ENCODE results near the gene SHISA4.
"Not testable (repeated sequence)": the region's sequence is repeated elsewhere in the genome, so short reads cannot be mapped to it uniquely, and the experiment has no call there.

SHISA4 gene

DNA sequence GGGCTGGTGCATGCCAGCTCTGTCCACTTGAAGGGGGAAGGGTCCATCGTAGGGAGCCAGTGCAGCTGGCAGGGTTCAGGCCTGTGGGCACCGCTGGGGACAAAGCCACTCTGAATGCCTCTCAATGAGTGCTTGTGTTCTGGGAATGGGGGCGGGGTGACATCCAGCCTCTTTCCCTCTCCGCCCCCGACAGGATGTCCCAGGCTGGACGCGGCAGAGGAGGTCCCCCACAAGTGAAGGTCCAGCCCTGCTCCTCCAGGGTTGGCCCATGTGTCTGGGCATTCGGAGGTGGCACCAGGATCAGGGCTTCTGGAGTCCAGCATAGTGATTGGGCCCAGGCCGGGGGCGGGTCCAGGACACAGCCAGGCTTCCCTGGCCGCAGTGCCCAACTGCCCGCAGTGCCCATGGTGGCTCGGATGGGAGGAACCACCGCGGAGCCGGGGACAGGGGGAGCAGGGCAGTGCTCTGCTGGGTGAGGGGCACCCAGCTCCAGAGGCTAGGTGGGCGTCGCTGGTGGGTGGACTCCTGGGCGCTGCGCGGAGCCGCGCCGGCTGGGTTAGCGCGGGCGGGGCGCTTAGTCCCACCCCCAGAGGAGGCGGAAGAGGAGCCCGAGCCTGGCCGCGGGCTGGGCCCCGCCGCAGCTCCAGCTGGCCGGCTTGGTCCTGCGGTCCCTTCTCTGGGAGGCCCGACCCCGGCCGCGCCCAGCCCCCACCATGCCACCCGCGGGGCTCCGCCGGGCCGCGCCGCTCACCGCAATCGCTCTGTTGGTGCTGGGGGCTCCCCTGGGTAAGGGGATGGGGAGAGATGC lies at the start of gene SHISA4:
Gene SHISA4 (plus strand): TSS at position 617 of the 808 bp plus-strand sequence. CDS start 97 bp downstream, at position 714.
- no peak for DNase-seq (ENCODE audit: low read depth)

DNA sequence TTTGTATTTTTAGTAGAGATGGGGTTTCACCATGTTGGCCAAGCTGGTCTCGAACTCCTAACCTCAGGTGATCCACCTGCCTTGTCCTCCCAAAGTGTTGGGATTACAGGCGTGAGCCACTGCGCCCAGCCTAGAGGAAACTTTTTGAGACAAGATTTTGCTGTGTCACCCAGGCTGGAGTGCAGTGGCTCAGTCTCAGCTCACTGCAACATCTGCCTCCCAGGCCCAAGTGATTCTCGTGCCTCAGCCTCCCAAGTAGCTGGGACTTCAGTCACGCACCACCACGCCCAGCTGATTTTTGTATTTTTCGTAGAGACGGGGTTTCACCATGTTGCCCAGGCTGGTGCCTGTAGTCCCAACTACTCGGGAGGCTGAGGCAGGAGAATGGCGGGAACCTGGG lies 49.6 kb upstream of the SHISA4 start:
- not testable (repeated sequence) for DNase-seq (ENCODE audit: low read depth)

- no peak for DNase-seq (ENCODE audit: low read depth)
These were observed 48.6 kb upstream of the SHISA4 start for GRCh38 chr1:201840055-201840454.

GRCh38 chr1:201840490-201840889 lies 48.2 kb upstream of the SHISA4 start:
- DNase-seq (ENCODE audit: low read depth), result no peak

- no peak for DNase-seq (ENCODE audit: low read depth)
These were observed 47.3 kb upstream of the SHISA4 start for GRCh38 chr1:201841265-201841912.

- DNase-seq (ENCODE audit: low read depth), result no peak
These were observed 46.1 kb upstream of the SHISA4 start for GRCh38 chr1:201842472-201843027.

- no peak for DNase-seq (ENCODE audit: low read depth)
These were observed 43.2 kb upstream of the SHISA4 start for GRCh38 chr1:201845331-201846083.

DNA sequence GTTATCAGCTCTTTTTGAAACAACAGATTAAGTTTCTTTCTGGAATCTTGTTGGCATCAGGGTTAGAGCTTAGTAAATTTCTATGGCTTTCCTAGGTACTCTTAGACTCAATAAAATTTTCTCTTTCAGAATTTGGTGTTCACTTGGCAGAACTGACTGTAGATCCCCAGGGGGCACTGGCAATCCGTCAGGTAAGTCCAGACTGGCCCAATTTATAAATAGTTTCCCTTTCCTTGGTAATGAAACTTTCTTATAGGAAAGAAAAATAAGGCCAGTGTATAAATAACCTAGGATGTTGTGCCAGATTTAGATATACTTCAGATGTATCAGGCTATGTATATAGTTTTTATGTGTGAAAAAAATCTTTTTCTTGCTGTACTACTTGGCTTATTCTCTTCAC lies 41.5 kb upstream of the SHISA4 start:
- no peak for DNase-seq (ENCODE audit: low read depth)

- no peak for DNase-seq (ENCODE audit: low read depth)
These were observed 40.5 kb upstream of the SHISA4 start for GRCh38 chr1:201848230-201848629.

GRCh38 chr1:201849372-201850052 lies 39.2 kb upstream of the SHISA4 start:
- no peak for DNase-seq (ENCODE audit: low read depth)

- DNase-seq (ENCODE audit: low read depth), result no peak
These were observed 38.7 kb upstream of the SHISA4 start for GRCh38 chr1:201850053-201850397.

DNA sequence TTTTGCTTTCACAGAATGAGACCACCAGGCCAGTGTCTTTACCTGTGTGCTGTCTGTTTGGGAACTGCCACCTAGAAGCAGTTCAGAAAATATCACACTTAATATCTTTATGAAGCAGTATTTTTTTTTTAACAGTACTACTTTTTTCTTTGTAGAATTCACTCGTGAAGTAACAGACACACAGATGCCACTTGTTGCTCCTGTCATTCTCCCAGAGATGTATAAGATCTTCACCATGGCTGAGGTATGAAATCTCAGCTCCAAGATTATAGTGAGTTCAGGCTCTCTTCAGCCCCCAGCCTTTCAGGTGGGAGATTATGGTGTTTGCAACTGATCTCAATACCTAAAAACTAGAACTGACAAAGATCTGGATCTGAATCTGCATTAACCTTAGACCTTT lies 36.7 kb upstream of the SHISA4 start:
- DNase-seq (ENCODE audit: low read depth), result no peak

GRCh38 chr1:201856722-201857121 lies 32.0 kb upstream of the SHISA4 start:
- not testable (repeated sequence) for DNase-seq (ENCODE audit: low read depth)

GRCh38 chr1:201859424-201859823 lies 29.3 kb upstream of the SHISA4 start:
- no peak for DNase-seq (ENCODE audit: low read depth)

DNA sequence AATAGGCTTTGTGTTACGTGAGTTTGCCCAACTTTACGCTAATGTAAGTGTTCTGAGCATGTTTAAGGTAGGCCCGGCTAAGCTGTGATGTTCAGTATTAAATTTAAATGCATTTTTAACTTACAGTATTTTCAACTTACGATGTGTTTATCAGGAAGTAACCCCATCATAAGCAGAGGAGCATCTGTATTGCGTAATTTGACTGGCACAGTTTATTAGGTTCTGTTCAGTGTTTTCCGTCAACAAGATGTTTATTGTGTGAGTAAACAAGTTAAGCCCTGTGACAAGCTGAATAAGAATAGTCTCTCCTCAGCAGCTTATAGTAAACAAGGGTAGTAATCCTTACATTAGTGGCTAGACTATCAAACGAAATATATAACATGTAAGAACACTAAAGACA lies 27.2 kb upstream of the SHISA4 start:
- no peak for DNase-seq (ENCODE audit: low read depth)

- DNase-seq (ENCODE audit: low read depth), result no peak
These were observed 18.3 kb upstream of the SHISA4 start for GRCh38 chr1:201870397-201870796.

GRCh38 chr1:201874672-201875071 lies 14.0 kb upstream of the SHISA4 start:
- DNase-seq (ENCODE audit: low read depth), result no peak

DNA sequence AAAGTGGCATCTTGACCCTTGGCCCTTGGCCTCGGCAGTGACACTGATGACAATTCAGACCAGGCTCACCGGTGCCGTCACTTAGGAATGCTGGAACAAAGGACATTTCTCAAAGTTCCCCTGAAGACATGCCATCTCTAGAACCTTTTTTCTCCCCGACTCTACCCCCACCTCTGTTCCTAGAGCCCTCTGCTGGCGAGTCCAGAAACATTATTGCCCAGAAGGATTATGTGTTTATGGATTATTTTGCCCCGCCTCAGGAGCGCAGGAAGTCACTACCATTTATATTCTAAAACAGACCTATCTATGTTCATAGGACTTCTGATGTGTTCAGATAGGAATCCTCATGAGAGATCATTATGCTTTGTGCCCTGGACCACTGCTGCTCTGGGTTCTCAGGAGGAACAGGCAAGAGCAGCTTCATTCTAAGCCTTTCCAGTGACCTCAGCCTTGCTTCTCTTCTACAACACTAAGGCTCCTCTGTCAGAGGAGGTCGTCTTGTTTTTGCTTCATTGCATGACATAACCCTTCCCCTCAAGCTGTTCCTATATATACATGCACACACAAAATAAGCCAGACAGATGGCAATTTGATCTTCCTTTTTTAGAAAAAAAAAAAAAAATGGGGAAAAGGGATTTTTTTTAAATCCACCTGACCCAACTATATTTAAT lies 12.4 kb upstream of the SHISA4 start:
- DNase-seq (ENCODE audit: low read depth), result no peak

GRCh38 chr1:201877877-201878401 lies 10.8 kb upstream of the SHISA4 start:
- no peak for DNase-seq (ENCODE audit: low read depth)

GRCh38 chr1:201880928-201881571 lies 7.6 kb upstream of the SHISA4 start:
- DNase-seq (ENCODE audit: low read depth), result no peak

- no peak for DNase-seq (ENCODE audit: low read depth)
These were observed 7.1 kb upstream of the SHISA4 start for GRCh38 chr1:201881617-201882016.

Data from activated T-cell treated with anti-CD3 and anti-CD28 coated beads for 24 hours (primary cell).